HEK293 (cell line): ENCODE measurements around the gene KEAP1.

Experiments used
- CTCF ChIA-PET: fragments of 350-600 bp; formaldehyde crosslinking; extraction: SDS; loops from one replicate; lab custom pipeline; 2021; ENCODE audit warnings: antibody characterized with exemption; lab: Yijun Ruan, JAX
- POLR2A ChIA-PET: fragments of 300-600 bp; formaldehyde crosslinking; extraction: SDS; loops from one replicate; lab custom pipeline; 2020; ENCODE audit warnings: antibody characterized with exemption, inconsistent platforms; lab: Yijun Ruan, JAX
- H3K27ac ChIP-seq: fragments of 200-500 bp; sonication (Bioruptor generic); 2 replicates; pipeline ENCODE4 v1.5.1; 2014; ENCODE audit warnings: low read depth, low read length, control low read depth, inconsistent platforms; ENCODE audit errors: extremely low read depth
- H3K36me3 ChIP-seq, 2 experiments: fragments of 200-500 bp in 1 of 2; sonication (Bioruptor generic) in 1 of 2; 1 replicate in 1 of 2; 2 replicates in 1 of 2; pipeline ENCODE4 v1.5.1; 2014 to 2017; ENCODE audit warnings: inconsistent platforms in 2 of 2, low read length in 2 of 2; ENCODE audit not compliant: control insufficient read depth in 2 of 2, insufficient read depth in 1 of 2
- H3K4me1 ChIP-seq: fragments of 200-500 bp; sonication (Bioruptor generic); 2 replicates; pipeline ENCODE4 v1.5.1; 2014; ENCODE audit warnings: mild to moderate bottlenecking, low read length, inconsistent platforms; ENCODE audit not compliant: control insufficient read depth, insufficient read depth
- H3K4me3 ChIP-seq: 2 replicates; pipeline ENCODE4 v1.5.1; 2011; ENCODE audit warnings: low read depth, mild to moderate bottlenecking, control low read depth, low read length, moderate library complexity
- H3K9me3 ChIP-seq: fragments of 200-500 bp; sonication (Bioruptor generic); 2 replicates; pipeline ENCODE4 v1.5.1; 2014; ENCODE audit warnings: low read depth, low read length, inconsistent platforms; ENCODE audit not compliant: control insufficient read depth, insufficient read depth
- BCL11B ChIP-seq: fragments of 450-650 bp; formaldehyde crosslinking; IDR thresholded peaks from 2 replicates; pipeline ENCODE4 v1.5.1; 2016; ENCODE audit warnings: low read depth, missing biosample characterization, missing genetic modification characterization
- IKZF3 ChIP-seq: fragments of 450-650 bp; IDR thresholded peaks from 2 replicates; pipeline ENCODE4 v1.5.0; 2018; ENCODE audit warnings: missing biosample characterization, mild to moderate bottlenecking, missing genetic modification characterization, moderate library complexity
- REST ChIP-seq: fragments of 450-650 bp; formaldehyde crosslinking; IDR thresholded peaks from 2 replicates; pipeline ENCODE4 v1.5.1; 2016; ENCODE audit warnings: missing biosample characterization, missing genetic modification characterization
- TCF7L2 ChIP-seq: IDR thresholded peaks from 2 replicates; pipeline ENCODE4 v1.6.1; 2011; ENCODE audit warnings: low read depth, mild to moderate bottlenecking, inconsistent platforms, low read length, moderate library complexity, borderline replicate concordance
- ZIC2 ChIP-seq: fragments of 450-650 bp; formaldehyde crosslinking; IDR thresholded peaks from 2 replicates; pipeline ENCODE4 v1.5.1; 2016; ENCODE audit warnings: missing biosample characterization, missing genetic modification characterization
- ZNF121 ChIP-seq: fragments of 450-650 bp; formaldehyde crosslinking; IDR thresholded peaks from 2 replicates; pipeline ENCODE4 v1.5.1; 2016; ENCODE audit warnings: missing biosample characterization, missing genetic modification characterization
- ZNF146 ChIP-seq: fragments of 450-650 bp; formaldehyde crosslinking; IDR thresholded peaks from 2 replicates; pipeline ENCODE4 v1.5.1; 2016; ENCODE audit warnings: missing biosample characterization, missing genetic modification characterization
- ZNF155 ChIP-seq: fragments of 450-650 bp; formaldehyde crosslinking; IDR thresholded peaks from 2 replicates; pipeline ENCODE4 v1.5.1; 2016; ENCODE audit warnings: missing biosample characterization, missing genetic modification characterization
- ZNF214 ChIP-seq: fragments of 450-650 bp; formaldehyde crosslinking; IDR thresholded peaks from 2 replicates; pipeline ENCODE4 v1.5.1; 2017; ENCODE audit warnings: missing biosample characterization, mild to moderate bottlenecking, missing genetic modification characterization, borderline replicate concordance
- ZNF48 ChIP-seq: fragments of 450-650 bp; formaldehyde crosslinking; IDR thresholded peaks from 2 replicates; pipeline ENCODE4 v1.5.1; 2016; ENCODE audit warnings: missing biosample characterization, missing genetic modification characterization
- ZNF600 ChIP-seq: fragments of 450-650 bp; formaldehyde crosslinking; IDR thresholded peaks from 2 replicates; pipeline ENCODE4 v1.5.1; 2016; ENCODE audit warnings: missing biosample characterization, missing genetic modification characterization
- ZNF692 ChIP-seq: fragments of 450-650 bp; formaldehyde crosslinking; IDR thresholded peaks from 2 replicates; pipeline ENCODE4 v1.5.1; 2016; ENCODE audit warnings: missing biosample characterization, missing genetic modification characterization
- ZNF791 ChIP-seq: fragments of 450-650 bp; formaldehyde crosslinking; IDR thresholded peaks from 2 replicates; pipeline ENCODE4 v1.5.1; 2016; ENCODE audit warnings: missing biosample characterization, missing genetic modification characterization
- ZNF792 ChIP-seq: fragments of 450-650 bp; formaldehyde crosslinking; IDR thresholded peaks from 2 replicates; pipeline ENCODE4 v1.5.1; 2016; ENCODE audit warnings: missing biosample characterization, missing genetic modification characterization
- ZXDB ChIP-seq: fragments of 450-650 bp; formaldehyde crosslinking; IDR thresholded peaks from 2 replicates; pipeline ENCODE4 v1.5.1; 2016; ENCODE audit warnings: missing biosample characterization, missing genetic modification characterization
- TF ChIP-seq, protein P1 (sequence below): fragments of 450-650 bp; formaldehyde crosslinking; conservative IDR thresholded peaks from 2 replicates; pipeline ENCODE4 v1.5.1; 2016; ENCODE audit warnings: low read depth, missing biosample characterization, missing genetic modification characterization
- TF ChIP-seq, protein P2 (sequence below): fragments of 450-650 bp; formaldehyde crosslinking; IDR thresholded peaks from 2 replicates; pipeline ENCODE4 v1.5.1; 2016; ENCODE audit warnings: missing biosample characterization, missing genetic modification characterization
- TF ChIP-seq, protein P3 (sequence below): fragments of 450-650 bp; formaldehyde crosslinking; IDR thresholded peaks from 2 replicates; pipeline ENCODE4 v1.5.1; 2016; ENCODE audit warnings: missing biosample characterization, missing genetic modification characterization

KEAP1 gene

GRCh38 chr19:10523135-10523636 is 20.0 kb upstream of the KEAP1 start (continued):
- TF ChIP-seq, protein P1, sequence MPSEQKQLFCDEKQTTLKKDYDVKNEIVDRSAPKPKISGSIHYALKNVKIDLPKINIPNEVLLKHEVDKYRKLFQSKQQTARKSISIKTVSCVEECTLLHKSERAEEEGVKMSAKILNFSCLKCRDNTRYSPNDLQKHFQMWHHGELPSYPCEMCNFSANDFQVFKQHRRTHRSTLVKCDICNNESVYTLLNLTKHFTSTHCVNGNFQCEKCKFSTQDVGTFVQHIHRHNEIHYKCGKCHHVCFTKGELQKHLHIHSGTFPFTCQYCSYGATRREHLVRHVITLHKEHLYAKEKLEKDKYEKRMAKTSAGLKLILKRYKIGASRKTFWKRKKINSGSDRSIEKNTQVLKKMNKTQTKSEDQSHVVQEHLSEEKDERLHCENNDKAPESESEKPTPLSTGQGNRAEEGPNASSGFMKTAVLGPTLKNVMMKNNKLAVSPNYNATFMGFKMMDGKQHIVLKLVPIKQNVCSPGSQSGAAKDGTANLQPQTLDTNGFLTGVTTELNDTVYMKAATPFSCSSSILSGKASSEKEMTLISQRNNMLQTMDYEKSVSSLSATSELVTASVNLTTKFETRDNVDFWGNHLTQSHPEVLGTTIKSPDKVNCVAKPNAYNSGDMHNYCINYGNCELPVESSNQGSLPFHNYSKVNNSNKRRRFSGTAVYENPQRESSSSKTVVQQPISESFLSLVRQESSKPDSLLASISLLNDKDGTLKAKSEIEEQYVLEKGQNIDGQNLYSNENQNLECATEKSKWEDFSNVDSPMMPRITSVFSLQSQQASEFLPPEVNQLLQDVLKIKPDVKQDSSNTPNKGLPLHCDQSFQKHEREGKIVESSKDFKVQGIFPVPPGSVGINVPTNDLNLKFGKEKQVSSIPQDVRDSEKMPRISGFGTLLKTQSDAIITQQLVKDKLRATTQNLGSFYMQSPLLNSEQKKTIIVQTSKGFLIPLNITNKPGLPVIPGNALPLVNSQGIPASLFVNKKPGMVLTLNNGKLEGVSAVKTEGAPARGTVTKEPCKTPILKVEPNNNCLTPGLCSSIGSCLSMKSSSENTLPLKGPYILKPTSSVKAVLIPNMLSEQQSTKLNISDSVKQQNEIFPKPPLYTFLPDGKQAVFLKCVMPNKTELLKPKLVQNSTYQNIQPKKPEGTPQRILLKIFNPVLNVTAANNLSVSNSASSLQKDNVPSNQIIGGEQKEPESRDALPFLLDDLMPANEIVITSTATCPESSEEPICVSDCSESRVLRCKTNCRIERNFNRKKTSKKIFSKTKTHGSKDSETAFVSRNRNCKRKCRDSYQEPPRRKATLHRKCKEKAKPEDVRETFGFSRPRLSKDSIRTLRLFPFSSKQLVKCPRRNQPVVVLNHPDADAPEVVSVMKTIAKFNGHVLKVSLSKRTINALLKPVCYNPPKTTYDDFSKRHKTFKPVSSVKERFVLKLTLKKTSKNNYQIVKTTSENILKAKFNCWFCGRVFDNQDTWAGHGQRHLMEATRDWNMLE, result no peak
- no peak for TF ChIP-seq ZNF214 (tag by site-specific recombination)
- TF ChIP-seq ZNF155 (tag by site-specific recombination), result no peak
- no peak for TF ChIP-seq ZNF791 (tag by site-specific recombination)
- no peak for TF ChIP-seq IKZF3 (tag by site-specific recombination)
- no peak for TF ChIP-seq BCL11B (tag by site-specific recombination)
- TF ChIP-seq ZNF48 (tag by site-specific recombination), result no peak

DNA sequence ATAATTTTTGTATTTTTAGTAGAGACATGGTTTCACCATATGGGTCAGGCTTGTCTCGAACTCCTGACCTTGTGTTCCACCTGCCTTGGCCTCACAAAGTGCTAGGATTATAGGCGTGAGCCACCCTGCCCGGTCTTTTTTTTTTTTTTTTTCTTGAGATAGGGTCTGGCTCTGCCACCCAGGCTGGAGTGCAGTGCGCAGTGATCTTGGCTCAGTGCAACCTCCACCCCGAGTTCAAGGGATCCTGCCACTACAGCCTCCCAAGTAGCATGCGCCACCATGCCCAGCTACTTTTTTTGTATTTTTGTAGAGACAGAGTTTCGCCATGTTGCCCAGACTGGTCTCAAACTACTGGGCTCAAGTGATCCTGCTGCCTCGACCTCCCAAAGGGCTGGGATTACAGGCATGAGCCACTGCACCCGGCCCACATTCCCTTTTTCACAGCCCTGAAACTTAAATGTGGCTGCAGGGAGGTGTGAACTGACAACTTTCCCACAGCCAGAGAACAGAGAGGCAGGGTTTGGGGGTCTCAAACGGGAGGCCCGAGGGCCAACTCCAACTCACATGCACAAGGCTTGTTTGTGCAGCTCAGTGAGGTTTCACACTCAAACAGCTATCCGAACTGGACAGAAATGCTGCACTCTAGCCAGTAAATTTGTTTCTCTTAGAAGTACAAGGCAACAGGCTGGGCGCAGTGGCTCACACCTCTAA is 18.5 kb upstream of the KEAP1 start:
- H3K9me3 ChIP-seq, result no peaks in the 10 kb centered on the region
- TF ChIP-seq REST (tag by site-specific recombination), result no peak
- TF ChIP-seq, protein P2, sequence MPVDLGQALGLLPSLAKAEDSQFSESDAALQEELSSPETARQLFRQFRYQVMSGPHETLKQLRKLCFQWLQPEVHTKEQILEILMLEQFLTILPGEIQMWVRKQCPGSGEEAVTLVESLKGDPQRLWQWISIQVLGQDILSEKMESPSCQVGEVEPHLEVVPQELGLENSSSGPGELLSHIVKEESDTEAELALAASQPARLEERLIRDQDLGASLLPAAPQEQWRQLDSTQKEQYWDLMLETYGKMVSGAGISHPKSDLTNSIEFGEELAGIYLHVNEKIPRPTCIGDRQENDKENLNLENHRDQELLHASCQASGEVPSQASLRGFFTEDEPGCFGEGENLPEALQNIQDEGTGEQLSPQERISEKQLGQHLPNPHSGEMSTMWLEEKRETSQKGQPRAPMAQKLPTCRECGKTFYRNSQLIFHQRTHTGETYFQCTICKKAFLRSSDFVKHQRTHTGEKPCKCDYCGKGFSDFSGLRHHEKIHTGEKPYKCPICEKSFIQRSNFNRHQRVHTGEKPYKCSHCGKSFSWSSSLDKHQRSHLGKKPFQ (tag by site-specific recombination), result peak; percentile 60
- H3K4me3 ChIP-seq, result no peak overlapping the region
- no peaks in the 10 kb centered on the region for H3K36me3 ChIP-seq
- no peak overlapping the region for H3K27ac ChIP-seq
- peaks cover 3% of the 10 kb centered on the region; the same call in 1 of the 2 replicates for H3K4me1 ChIP-seq
- CTCF ChIA-PET, result interaction anchor here (1.1 to 1.2 kb wide), 2 partner anchors 11 to 105 kb away, joined by 3 to 4 read pairs; no protein-coding TSS in a partner anchor
- POLR2A ChIA-PET, result no interaction called here

- Histone ChIP-seq H3K27ac (no peak overlapping the region), H3K4me1 (peaks cover 3% of the 10 kb centered on the region; the same call in 1 of the 2 replicates), H3K36me3 (no peaks in the 10 kb centered on the region), H3K4me3 (no peak overlapping the region), H3K9me3 (no peaks in the 10 kb centered on the region)
- ChIA-PET CTCF (interaction anchor here (0.7 kb wide), 1 partner anchor 12 kb away, joined by 3 read pairs; no protein-coding TSS in a partner anchor), POLR2A (no interaction called here)
- TF ChIP-seq ZNF692 (tag by site-specific recombination) (no peak), ZIC2 (tag by site-specific recombination) (peak; percentile 74), TCF7L2 (no peak), ZNF791 (tag by site-specific recombination) (no peak), ZNF600 (0 out of 2 replicates have a peak, but pooled peaks have one; percentile 16), ZNF792 (peak; percentile 85; the same call in 1 of the 2 replicates), ZNF146 (tag by site-specific recombination) (no peak), ZXDB (tag by site-specific recombination) (no peak), ZNF121 (0 out of 2 replicates have a peak, but pooled peaks have one; percentile 51)
- TF ChIP-seq, protein P3, sequence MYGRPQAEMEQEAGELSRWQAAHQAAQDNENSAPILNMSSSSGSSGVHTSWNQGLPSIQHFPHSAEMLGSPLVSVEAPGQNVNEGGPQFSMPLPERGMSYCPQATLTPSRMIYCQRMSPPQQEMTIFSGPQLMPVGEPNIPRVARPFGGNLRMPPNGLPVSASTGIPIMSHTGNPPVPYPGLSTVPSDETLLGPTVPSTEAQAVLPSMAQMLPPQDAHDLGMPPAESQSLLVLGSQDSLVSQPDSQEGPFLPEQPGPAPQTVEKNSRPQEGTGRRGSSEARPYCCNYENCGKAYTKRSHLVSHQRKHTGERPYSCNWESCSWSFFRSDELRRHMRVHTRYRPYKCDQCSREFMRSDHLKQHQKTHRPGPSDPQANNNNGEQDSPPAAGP (tag by site-specific recombination), result no peak
Observed at GRCh38 chr19:10520652-10521318, 17.6 kb upstream of the KEAP1 start.
